Body of pancreas (tissue), 4 donors: Measurements from ENCODE around the gene NTMT1. TPM values are rescaled to one million over a fixed set of nuclear protein-coding genes. Genes with fewer than 3 reads are reported as not detected.

Experiments used
- ATAC-seq: fragments of 150-250 bp; one replicate; pipeline ENCODE4 v1.9.1; 2016
- DNase-seq, 4 donors: peaks; one replicate each; pipeline ENCODE4 v3.0.0-alpha.2; 2019
- H3K27ac ChIP-seq, 4 donors: fragments of 200-600 bp; sonication (generic); 1 replicate in 3 of 4; 2 replicates in 1 of 4; pipeline versions ENCODE4 v1.5.1 to v1.6.1; 2016 to 2019; ENCODE audit warnings: mild to moderate bottlenecking in 1 of 4, mixed read lengths in 1 of 4, moderate library complexity in 1 of 4
- H3K27me3 ChIP-seq, 2 donors: fragments of 200-600 bp; sonication (generic); one replicate each; pipeline ENCODE4 v1.6.0; 2016; ENCODE audit warnings: mild to moderate bottlenecking in 1 of 2
- H3K36me3 ChIP-seq, 2 donors: fragments of 200-600 bp; sonication (generic); replicated peaks in 1 of 2; 2 replicates each; pipeline ENCODE4 v1.5.1; 2016; ENCODE audit warnings: low read depth in 2 of 2; ENCODE audit not compliant: insufficient read depth in 1 of 2
- H3K4me1 ChIP-seq: fragments of 200-600 bp; sonication (generic); one replicate; pipeline ENCODE4 v1.6.0; 2016
- H3K4me3 ChIP-seq, 2 donors: fragments of 200-600 bp; sonication (generic); 1 replicate in 1 of 2; 2 replicates in 1 of 2; pipeline ENCODE4 v1.5.1; 2016 to 2019
- H3K9me3 ChIP-seq, 3 donors: fragments of 200-600 bp; sonication (generic); 1 replicate in 2 of 3; 2 replicates in 1 of 3; pipeline ENCODE4 v1.5.1; 2016
- CTCF ChIP-seq, 7 experiments: fragments of 450-650 bp in 4 of 7; fragments of 200-600 bp in 3 of 7; sonication (generic) in 3 of 7; IDR thresholded peaks; one replicate each; pipeline ENCODE4 v1.5.1; 2016 to 2019; ENCODE audit warnings: antibody characterized with exemption in 7 of 7
- POLR2A ChIP-seq, 3 donors: fragments of 450-650 bp; IDR thresholded peaks; one replicate each; pipeline ENCODE4 v1.6.1; 2016; ENCODE audit warnings: antibody characterized with exemption in 3 of 3, mild to moderate bottlenecking in 2 of 3
- WGBS, 2 donors: methylation state at CpG; one replicate each; pipeline ENCODE4 v1.1.5; 2017; 5-methylcytosine and 5-hydroxymethylcytosine counted together
- intact Hi-C: fragments of 100-400 bp; cut with DNase I; formaldehyde crosslinking; loops from one replicate; pipeline ENCODE4 v1.15.1; 2023
- total RNA-seq, 2 donors: library from RNA; depleted of rRNA; stranded (reverse); fragments of >200 nt; gene quantifications; one replicate each; pipeline ENCODE4 v1.1.0, GENCODE V29; 2016

The NTMT1 gene
- total RNA-seq, 2 donors from 2014 or later, result 11.2 to 14.5 TPM

GRCh38 chr9:129628709-129629108 is 2.7 kb downstream of the NTMT1 start:
- DNase-seq (no peak), ATAC-seq (no peak)
- Histone ChIP-seq H3K27me3 (no peaks in the 10 kb centered on the region), H3K27ac (no peak overlapping the region), H3K4me3 (no peak overlapping the region), H3K36me3 (no peaks in the 10 kb centered on the region), H3K4me1 (peaks cover 68% of the 10 kb centered on the region), H3K9me3 (no peaks in the 10 kb centered on the region)
- TF ChIP-seq CTCF (IDR thresholded peaks at IDR 0.05), result no peak
- TF ChIP-seq POLR2A (IDR thresholded peaks at IDR 0.05), result no peak
- WGBS, 2 donors, result 64 to 68% methylated on average over 6 of the region's 6 CpGs
- intact Hi-C loops, result no loop called here

GRCh38 chr9:129629251-129629820 is 3.4 kb downstream of the NTMT1 start:
- no peak for ATAC-seq
- DNase-seq, result no peak
- no peaks in the 10 kb centered on the region for H3K9me3 ChIP-seq
- no peak overlapping the region for H3K4me3 ChIP-seq
- TF ChIP-seq POLR2A (IDR thresholded peaks at IDR 0.05) (no peak), CTCF (IDR thresholded peaks at IDR 0.05) (no peak)
- H3K4me1 ChIP-seq, result peaks cover 68% of the 10 kb centered on the region
- intact Hi-C loops, result no loop called here
- WGBS, 2 donors, result 79 to 91% methylated on average over 8 of the region's 8 CpGs
- no peak overlapping the region for H3K27ac ChIP-seq
- no peaks in the 10 kb centered on the region for H3K36me3 ChIP-seq
- no peaks in the 10 kb centered on the region for H3K27me3 ChIP-seq

GRCh38 chr9:129630967-129631673 is 5.2 kb downstream of the NTMT1 start:
- Histone ChIP-seq H3K4me1 (peaks cover 55% of the 10 kb centered on the region), H3K27me3 (no peaks in the 10 kb centered on the region), H3K27ac (peak overlapping the region in 1 of 4 donors; percentile 25), H3K36me3 (peaks cover 6 to 14% of the 10 kb centered on the region in 2 donors), H3K4me3 (no peak overlapping the region), H3K9me3 (no peaks in the 10 kb centered on the region)
- intact Hi-C loops, result no loop called here
- DNase-seq (no peak), ATAC-seq (no peak)
- TF ChIP-seq POLR2A (IDR thresholded peaks at IDR 0.05) (no peak), CTCF (IDR thresholded peaks at IDR 0.05) (no peak)
- WGBS, 2 donors, result 72 to 84% methylated on average over 21 of the region's 21 CpGs

- TF ChIP-seq POLR2A (IDR thresholded peaks at IDR 0.05), result no peak
- no peak for TF ChIP-seq CTCF (IDR thresholded peaks at IDR 0.05)
- ATAC-seq, result no peak
- Histone ChIP-seq H3K4me1 (peaks cover 55% of the 10 kb centered on the region), H3K4me3 (no peak overlapping the region), H3K27me3 (no peaks in the 10 kb centered on the region), H3K27ac (no peak overlapping the region), H3K9me3 (no peaks in the 10 kb centered on the region), H3K36me3 (peaks cover 6 to 14% of the 10 kb centered on the region in 2 donors)
- intact Hi-C loops, result no loop called here
- DNase-seq, result no peak
- 60 to 74% methylated on average over 17 to 19 of the region's 19 CpGs for WGBS, 2 donors
Measured at GRCh38 chr9:129631674-129632129, 5.7 kb downstream of the NTMT1 start.
